GM23338 (cell line): Measurements from ENCODE around the gene CKLF. TPM values are rescaled to one million over a fixed set of nuclear protein-coding genes. Genes with fewer than 3 reads are reported as not detected.

ENCODE experiments used
- ATAC-seq: fragments of 200-7000 bp; cut with Tn5 transposase; 3 replicates; pipeline ENCODE4 v1.9.1; 2020
- DNase-seq: peaks from one replicate; pipeline ENCODE4 v3.0.0-alpha.2; 2015; ENCODE audit warnings: low spot score
- H2AFZ ChIP-seq: fragments of 200-600 bp; sonication (generic); 2 replicates; pipeline ENCODE4 v1.8.0; 2016; ENCODE audit warnings: antibody characterized with exemption, mild to moderate bottlenecking, moderate library complexity
- H3F3A ChIP-seq: fragments of 200-600 bp; sonication (generic); replicated peaks from 2 replicates; pipeline ENCODE4 v1.8.0; 2017; ENCODE audit warnings: antibody characterized with exemption, mixed run types, low read depth
- H3K27ac ChIP-seq: fragments of 200-600 bp; sonication (generic); 2 replicates; pipeline ENCODE4 v1.6.1; 2016; ENCODE audit warnings: low read depth
- H3K27me3 ChIP-seq: fragments of 200-600 bp; sonication (generic); 2 replicates; pipeline ENCODE4 v1.8.0; 2016; ENCODE audit warnings: mild to moderate bottlenecking, mixed run types, moderate library complexity; ENCODE audit not compliant: insufficient read depth
- H3K36me3 ChIP-seq: fragments of 200-600 bp; sonication (generic); 2 replicates; pipeline ENCODE4 v1.8.0; 2016; ENCODE audit warnings: mild to moderate bottlenecking; ENCODE audit not compliant: insufficient read depth
- H3K4me1 ChIP-seq: fragments of 200-600 bp; sonication (generic); 2 replicates; pipeline ENCODE4 v1.8.0; 2016; ENCODE audit warnings: mild to moderate bottlenecking, moderate library complexity; ENCODE audit not compliant: insufficient read depth
- H3K4me2 ChIP-seq: fragments of 200-600 bp; sonication (generic); 2 replicates; pipeline ENCODE4 v1.7.1; 2017; ENCODE audit warnings: mixed run types
- H3K4me3 ChIP-seq: fragments of 200-600 bp; sonication (generic); 2 replicates; pipeline ENCODE4 v1.6.1; 2016; ENCODE audit warnings: mixed run types
- H3K79me2 ChIP-seq: fragments of 200-600 bp; sonication (generic); replicated peaks from 2 replicates; pipeline ENCODE4 v1.8.0; 2017; ENCODE audit warnings: mild to moderate bottlenecking; ENCODE audit not compliant: insufficient read depth
- H3K9me2 ChIP-seq: fragments of 200-600 bp; sonication (generic); 2 replicates; pipeline ENCODE4 v1.8.0; 2017; ENCODE audit not compliant: insufficient read depth
- H4K20me1 ChIP-seq: fragments of 200-600 bp; sonication (generic); replicated peaks from 2 replicates; pipeline ENCODE4 v1.8.0; 2017; ENCODE audit warnings: mild to moderate bottlenecking; ENCODE audit not compliant: insufficient read depth
- H3K27ac Mint-ChIP-seq: 2 replicates; pipeline ENCODE4 v1.8.0; 2020; ENCODE audit warnings: inconsistent platforms, mild to moderate bottlenecking, moderate library complexity, mixed read lengths
- H3K27me3 Mint-ChIP-seq: 3 replicates; pipeline ENCODE4 v1.8.0; 2022; ENCODE audit warnings: low read depth, mild to moderate bottlenecking, moderate library complexity, mixed read lengths, inconsistent platforms; ENCODE audit not compliant: insufficient read depth, poor library complexity
- H3K36me3 Mint-ChIP-seq: 3 replicates; pipeline ENCODE4 v1.8.0; 2021; ENCODE audit warnings: low read depth, mild to moderate bottlenecking, inconsistent platforms, moderate library complexity, mixed read lengths
- H3K4me1 Mint-ChIP-seq: 3 replicates; pipeline ENCODE4 v1.8.0; 2020; ENCODE audit warnings: mild to moderate bottlenecking, inconsistent platforms, mixed read lengths
- H3K4me3 Mint-ChIP-seq: 3 replicates; pipeline ENCODE4 v1.8.0; 2021; ENCODE audit warnings: moderate library complexity, mild to moderate bottlenecking, inconsistent platforms, mixed read lengths
- H3K9me3 Mint-ChIP-seq: 3 replicates; pipeline ENCODE4 v1.8.0; 2020; ENCODE audit warnings: moderate library complexity, mild to moderate bottlenecking, inconsistent platforms, mixed read lengths
- CREB1 ChIP-seq: fragments of 250-450 bp; sonication (Bioruptor Pico); IDR thresholded peaks from 2 replicates; pipeline ENCODE4 v1.5.0; 2020; ENCODE audit warnings: low read depth, mild to moderate bottlenecking, moderate library complexity
- CTCF ChIP-seq, 2 experiments: fragments of 200-600 bp in 1 of 2; sonication (generic) in 1 of 2; conservative IDR thresholded peaks; 2 replicates each; pipeline versions ENCODE4 v1.5.1 to v1.6.1; 2016 to 2017; ENCODE audit warnings: antibody characterized with exemption in 2 of 2, low read depth in 2 of 2, mild to moderate bottlenecking in 2 of 2, moderate library complexity in 1 of 2
- ETS1 ChIP-seq: IDR thresholded peaks from 2 replicates; pipeline ENCODE4 v1.6.1; 2016; ENCODE audit warnings: antibody characterized with exemption
- EZH2 ChIP-seq: fragments of 200-600 bp; sonication (generic); IDR thresholded peaks from one replicate; pipeline ENCODE4 v1.8.0; 2017; ENCODE audit warnings: antibody characterized with exemption, mild to moderate bottlenecking, low read depth; ENCODE audit not compliant: unreplicated experiment
- EZH2phosphoT487 ChIP-seq: fragments of 200-600 bp; sonication (generic); IDR thresholded peaks from one replicate; pipeline ENCODE4 v1.8.1; 2018; ENCODE audit warnings: antibody characterized with exemption; ENCODE audit not compliant: unreplicated experiment
- JUNB ChIP-seq: IDR thresholded peaks from one replicate; pipeline ENCODE4 v1.6.1; 2016; ENCODE audit warnings: antibody characterized with exemption; ENCODE audit not compliant: unreplicated experiment
- NANOG ChIP-seq: IDR thresholded peaks from 2 replicates; pipeline ENCODE4 v1.6.1; 2016; ENCODE audit warnings: antibody characterized with exemption, borderline replicate concordance
- POLR2AphosphoS5 ChIP-seq: IDR thresholded peaks from 2 replicates; pipeline ENCODE4 v1.6.1; 2016; ENCODE audit warnings: antibody characterized with exemption, low read depth
- REST ChIP-seq: IDR thresholded peaks from one replicate; pipeline ENCODE4 v1.6.1; 2018; ENCODE audit warnings: antibody characterized with exemption; ENCODE audit not compliant: unreplicated experiment
- STAT1 ChIP-seq: IDR thresholded peaks from one replicate; pipeline ENCODE4 v1.6.1; 2016; ENCODE audit warnings: antibody characterized with exemption; ENCODE audit not compliant: unreplicated experiment
- ZNF114 ChIP-seq: fragments of 250-450 bp; sonication (Bioruptor Pico); IDR thresholded peaks from 2 replicates; pipeline ENCODE4 v1.5.0; 2020; ENCODE audit warnings: mild to moderate bottlenecking, moderate library complexity
- ZNF331 ChIP-seq: fragments of 250-450 bp; sonication (Bioruptor Pico); IDR thresholded peaks from 2 replicates; pipeline ENCODE4 v1.5.0; 2020; ENCODE audit warnings: low read depth, mild to moderate bottlenecking, moderate library complexity
- ZNF462 ChIP-seq: fragments of 250-450 bp; sonication (Bioruptor Pico); IDR thresholded peaks from 2 replicates; pipeline ENCODE4 v1.5.0; 2020; ENCODE audit warnings: mild to moderate bottlenecking, moderate library complexity
- polyA plus RNA-seq: library from polyadenylated mRNA; unstranded; fragments of >200 nt; fragmentation: Nextera tagmentation; extraction: Ambion mirVana; gene quantifications from 2 replicates; pipeline ENCODE4 v1.2.1, GENCODE V29; 2016
- total RNA-seq: library from RNA; depleted of rRNA; stranded (reverse); fragments of >200 nt; shearing (Covaris generic); gene quantifications from 2 replicates; pipeline ENCODE4 v1.2.3, GENCODE V29; 2014

The CKLF gene
- total and polyA plus RNA-seq, 2 experiments from 2014 or later, result 25.5 to 60.0 TPM

GRCh38 chr16:66592814-66593213 lies 40.4 kb downstream of the CKLF start:
- H3K4me2 ChIP-seq, result no peak overlapping the region
- H3K4me1 Mint-ChIP-seq, result peaks cover 13% of the 10 kb centered on the region; the same call in 2 of the 3 replicates
- no peak for ATAC-seq
- no peaks in the 10 kb centered on the region for H3K36me3 ChIP-seq
- no peak for TF ChIP-seq ZNF331 (CRISPR knock-in tag)
- no peak for TF ChIP-seq ZNF462
- no peak for TF ChIP-seq ZNF114 (CRISPR knock-in tag)
- no peak for TF ChIP-seq POLR2AphosphoS5
- no peak for TF ChIP-seq ETS1
- no peak for TF ChIP-seq STAT1
- TF ChIP-seq EZH2, result no peak
- no peak for TF ChIP-seq JUNB
- TF ChIP-seq NANOG, result no peak
- TF ChIP-seq CTCF (conservative IDR thresholded peaks at IDR 0.05; ENCODE audit: low read depth in 2 of 2), result no peak
- TF ChIP-seq CREB1 (CRISPR knock-in tag), result no peak
- TF ChIP-seq EZH2phosphoT487, result no peak
- no peak for TF ChIP-seq REST
- H3K79me2 ChIP-seq, result no peaks in the 10 kb centered on the region
- H3K27me3 Mint-ChIP-seq, result peaks cover 11% of the 10 kb centered on the region
- H3K4me1 ChIP-seq, result peaks cover 3% of the 10 kb centered on the region; the same call in 1 of the 2 replicates
- H3K27ac Mint-ChIP-seq, result no peak overlapping the region
- no peaks in the 10 kb centered on the region for H3K9me3 Mint-ChIP-seq
- DNase-seq, result no peak
- H3K4me3 Mint-ChIP-seq, result no peak overlapping the region
- no peaks in the 10 kb centered on the region for H3K9me2 ChIP-seq
- no peak overlapping the region for H3K4me3 ChIP-seq
- H3F3A ChIP-seq, result no peaks in the 10 kb centered on the region
- H2AFZ ChIP-seq, result no peak overlapping the region
- H3K27ac ChIP-seq, result no peak overlapping the region
- H4K20me1 ChIP-seq, result no peaks in the 10 kb centered on the region
- no peaks in the 10 kb centered on the region for H3K27me3 ChIP-seq
- no peaks in the 10 kb centered on the region for H3K36me3 Mint-ChIP-seq
